PFSK-1 (cell line): Measurements from ENCODE around the gene RHO.

Source experiments
- POLR2AphosphoS5 ChIP-seq: IDR thresholded peaks from 2 replicates; pipeline ENCODE4 v1.6.1; 2012; ENCODE audit warnings: low read depth, mild to moderate bottlenecking, control low read depth, low read length, moderate library complexity
- SIN3A ChIP-seq: IDR thresholded peaks from 2 replicates; pipeline ENCODE4 v1.6.1; 2012; ENCODE audit warnings: mild to moderate bottlenecking, low read length, moderate library complexity, borderline replicate concordance; ENCODE audit not compliant: insufficient read depth
- TAF1 ChIP-seq: IDR thresholded peaks from 2 replicates; pipeline ENCODE4 v1.6.1; 2012; ENCODE audit warnings: low read length, control low read depth, borderline replicate concordance; ENCODE audit not compliant: insufficient read depth

DNA sequence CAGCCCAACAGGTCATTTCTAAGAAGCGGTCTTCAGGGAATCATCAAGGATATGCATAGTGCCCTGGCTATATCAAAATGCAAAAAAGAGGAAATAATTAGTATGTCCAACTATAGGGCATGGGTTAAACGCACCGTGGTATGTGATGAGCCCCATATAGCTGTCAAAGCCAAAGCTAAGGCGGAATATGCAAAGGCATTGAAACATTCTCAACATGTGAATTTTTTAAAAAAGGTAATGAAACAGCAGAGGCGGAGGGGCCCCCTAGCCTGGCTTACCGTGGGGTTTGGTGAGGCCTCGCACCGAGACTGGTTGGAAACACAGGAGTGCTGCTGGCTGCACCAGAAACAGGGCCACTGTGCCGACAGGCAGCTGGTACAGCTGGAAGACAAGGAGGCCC is 54.9 kb downstream of the RHO start:
- TF ChIP-seq TAF1 (no peak), POLR2AphosphoS5 (no peak), SIN3A (no peak)
